HCT116 (cell line): ENCODE data around the gene GALNT15.

Source experiments
- CBX3 ChIP-seq: IDR thresholded peaks from 2 replicates; pipeline ENCODE4 v1.6.1; 2012; ENCODE audit warnings: low read depth
- EZH2 ChIP-seq: fragments of 200-600 bp; sonication (generic); IDR thresholded peaks from 2 replicates; pipeline ENCODE4 v1.6.1; 2017; ENCODE audit warnings: antibody characterized with exemption, mixed run types
- POLR2A ChIP-seq: IDR thresholded peaks from 2 replicates; pipeline ENCODE4 v1.7.0; 2011; ENCODE audit warnings: borderline replicate concordance; ENCODE audit not compliant: insufficient read depth, insufficient read length; ENCODE audit errors: extremely low read depth
- POLR2AphosphoS5 ChIP-seq: IDR thresholded peaks from 2 replicates; pipeline ENCODE4 v1.6.1; 2011; ENCODE audit warnings: mild to moderate bottlenecking, low read depth, low read length, moderate library complexity
- ZBTB33 ChIP-seq: IDR thresholded peaks from 2 replicates; pipeline ENCODE4 v1.6.1; 2011; ENCODE audit warnings: mild to moderate bottlenecking, low read length, moderate library complexity; ENCODE audit not compliant: insufficient replicate concordance; ENCODE audit errors: extremely low read depth
- ZFX ChIP-seq: fragments of 450-650 bp; IDR thresholded peaks from 2 replicates; pipeline ENCODE4 v1.6.1; 2017
- TF ChIP-seq, protein P1 (sequence below): IDR thresholded peaks from 2 replicates; pipeline ENCODE4 v1.6.1; 2012; ENCODE audit warnings: low read depth
- TF ChIP-seq, protein P2 (sequence below), 3 experiments: fragments of 200-600 bp in 1 of 3; sonication (generic) in 1 of 3; IDR thresholded peaks in 2 of 3; conservative IDR thresholded peaks in 1 of 3; 2 replicates each; pipeline ENCODE4 v1.5.1; 2012 to 2017; ENCODE audit warnings: low read depth in 2 of 3, low read length in 2 of 3, antibody characterized with exemption in 1 of 3, borderline replicate concordance in 1 of 3, control low read depth in 1 of 3, mild to moderate bottlenecking in 1 of 3, mixed read lengths in 1 of 3, mixed run types in 1 of 3, moderate library complexity in 1 of 3; ENCODE audit not compliant: insufficient read depth in 1 of 3

- TF ChIP-seq POLR2A (no peak), ZFX (no peak), ZBTB33 (no peak), EZH2 (no peak), POLR2AphosphoS5 (no peak), CBX3 (no peak)
- TF ChIP-seq, protein P1, sequence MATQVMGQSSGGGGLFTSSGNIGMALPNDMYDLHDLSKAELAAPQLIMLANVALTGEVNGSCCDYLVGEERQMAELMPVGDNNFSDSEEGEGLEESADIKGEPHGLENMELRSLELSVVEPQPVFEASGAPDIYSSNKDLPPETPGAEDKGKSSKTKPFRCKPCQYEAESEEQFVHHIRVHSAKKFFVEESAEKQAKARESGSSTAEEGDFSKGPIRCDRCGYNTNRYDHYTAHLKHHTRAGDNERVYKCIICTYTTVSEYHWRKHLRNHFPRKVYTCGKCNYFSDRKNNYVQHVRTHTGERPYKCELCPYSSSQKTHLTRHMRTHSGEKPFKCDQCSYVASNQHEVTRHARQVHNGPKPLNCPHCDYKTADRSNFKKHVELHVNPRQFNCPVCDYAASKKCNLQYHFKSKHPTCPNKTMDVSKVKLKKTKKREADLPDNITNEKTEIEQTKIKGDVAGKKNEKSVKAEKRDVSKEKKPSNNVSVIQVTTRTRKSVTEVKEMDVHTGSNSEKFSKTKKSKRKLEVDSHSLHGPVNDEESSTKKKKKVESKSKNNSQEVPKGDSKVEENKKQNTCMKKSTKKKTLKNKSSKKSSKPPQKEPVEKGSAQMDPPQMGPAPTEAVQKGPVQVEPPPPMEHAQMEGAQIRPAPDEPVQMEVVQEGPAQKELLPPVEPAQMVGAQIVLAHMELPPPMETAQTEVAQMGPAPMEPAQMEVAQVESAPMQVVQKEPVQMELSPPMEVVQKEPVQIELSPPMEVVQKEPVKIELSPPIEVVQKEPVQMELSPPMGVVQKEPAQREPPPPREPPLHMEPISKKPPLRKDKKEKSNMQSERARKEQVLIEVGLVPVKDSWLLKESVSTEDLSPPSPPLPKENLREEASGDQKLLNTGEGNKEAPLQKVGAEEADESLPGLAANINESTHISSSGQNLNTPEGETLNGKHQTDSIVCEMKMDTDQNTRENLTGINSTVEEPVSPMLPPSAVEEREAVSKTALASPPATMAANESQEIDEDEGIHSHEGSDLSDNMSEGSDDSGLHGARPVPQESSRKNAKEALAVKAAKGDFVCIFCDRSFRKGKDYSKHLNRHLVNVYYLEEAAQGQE, result no peak
- TF ChIP-seq, protein P2, sequence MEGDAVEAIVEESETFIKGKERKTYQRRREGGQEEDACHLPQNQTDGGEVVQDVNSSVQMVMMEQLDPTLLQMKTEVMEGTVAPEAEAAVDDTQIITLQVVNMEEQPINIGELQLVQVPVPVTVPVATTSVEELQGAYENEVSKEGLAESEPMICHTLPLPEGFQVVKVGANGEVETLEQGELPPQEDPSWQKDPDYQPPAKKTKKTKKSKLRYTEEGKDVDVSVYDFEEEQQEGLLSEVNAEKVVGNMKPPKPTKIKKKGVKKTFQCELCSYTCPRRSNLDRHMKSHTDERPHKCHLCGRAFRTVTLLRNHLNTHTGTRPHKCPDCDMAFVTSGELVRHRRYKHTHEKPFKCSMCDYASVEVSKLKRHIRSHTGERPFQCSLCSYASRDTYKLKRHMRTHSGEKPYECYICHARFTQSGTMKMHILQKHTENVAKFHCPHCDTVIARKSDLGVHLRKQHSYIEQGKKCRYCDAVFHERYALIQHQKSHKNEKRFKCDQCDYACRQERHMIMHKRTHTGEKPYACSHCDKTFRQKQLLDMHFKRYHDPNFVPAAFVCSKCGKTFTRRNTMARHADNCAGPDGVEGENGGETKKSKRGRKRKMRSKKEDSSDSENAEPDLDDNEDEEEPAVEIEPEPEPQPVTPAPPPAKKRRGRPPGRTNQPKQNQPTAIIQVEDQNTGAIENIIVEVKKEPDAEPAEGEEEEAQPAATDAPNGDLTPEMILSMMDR (IDR thresholded peaks at IDR 0.05 in 2 of 3, conservative IDR thresholded peaks at IDR 0.05 in 1 of 3; ENCODE audit: borderline replicate concordance in 1 of 3, insufficient read depth in 1 of 3, low read depth in 2 of 3, low read length in 2 of 3), result no peak
Observed at GRCh38 chr3:16258177-16258576, 83.7 kb downstream of the GALNT15 start.
